ENCODE results near the gene PDF. TPM values are rescaled to one million over a fixed set of nuclear protein-coding genes. Genes with fewer than 3 reads are reported as not detected.

The PDF gene
- total and polyA plus RNA-seq, 2 of the 13 experiments (the other 11 are each of a cell fraction or from before 2014, with no cell fraction given): 12.4 to 48.8 TPM

GRCh38 chr16:69329369-69330285 is 761 bp downstream of the PDF start (continued):
- TF ChIP-seq ZNF24 (IDR thresholded peaks at IDR 0.05) (no peak), POGZ (CRISPR knock-in tag; IDR thresholded peaks at IDR 0.05) (no peak), SRSF4 (IDR thresholded peaks at IDR 0.05; ENCODE audit: low read depth, low read length, poor library complexity, severe bottlenecking) (peak; percentile 63), STAT6 (CRISPR knock-in tag; IDR thresholded peaks at IDR 0.05; ENCODE audit: borderline replicate concordance) (no peak), FOXO4 (CRISPR knock-in tag; conservative IDR thresholded peaks at IDR 0.05) (0 out of 2 replicates have a peak, but pooled peaks have one; percentile 97), ZHX1 (CRISPR knock-in tag; IDR thresholded peaks at IDR 0.05; ENCODE audit: low read depth) (no peak), TAF1 (CRISPR knock-in tag; IDR thresholded peaks at IDR 0.05) (no peak), MAX (IDR thresholded peaks at IDR 0.05) (no peak), MIER3 (CRISPR knock-in tag; IDR thresholded peaks at IDR 0.05; ENCODE audit: borderline replicate concordance) (no peak), ZNF691 (CRISPR knock-in tag; IDR thresholded peaks at IDR 0.05; ENCODE audit: borderline replicate concordance, low read depth) (peak; percentile 49; the same call in 1 of the 2 replicates), HNF1B (CRISPR knock-in tag; IDR thresholded peaks at IDR 0.05) (peak; percentile 42), ZNF44 (CRISPR knock-in tag; IDR thresholded peaks at IDR 0.05) (no peak), CENPBD1 (CRISPR knock-in tag; IDR thresholded peaks at IDR 0.05; ENCODE audit: borderline replicate concordance, low read depth) (no peak), TOE1 (CRISPR knock-in tag; IDR thresholded peaks at IDR 0.05) (no peak), HDAC2 (CRISPR knock-in tag; IDR thresholded peaks at IDR 0.05) (no peak), IRF2 (CRISPR knock-in tag; IDR thresholded peaks at IDR 0.05) (0 out of 2 replicates have a peak, but pooled peaks have one; percentile 9), TAF15 (IDR thresholded peaks at IDR 0.05; ENCODE audit: low read depth, low read length, poor library complexity, severe bottlenecking) (no peak), CBFB (CRISPR knock-in tag; IDR thresholded peaks at IDR 0.05) (no peak)
